Astrocyte of the cerebellum (primary cell): ENCODE results near the gene KIRREL3.
A peak's percentile ranks its signal among the peaks of the same experiment; 100 is the strongest.

Source experiments
- DNase-seq: peaks from one replicate; pipeline ENCODE4 v3.0.0-alpha.2; 2011; ENCODE audit warnings: low read depth
- H3K4me3 ChIP-seq: 2 replicates; pipeline ENCODE4 v1.5.1; 2011; ENCODE audit warnings: mild to moderate bottlenecking, low read depth, low read length, moderate library complexity
- in situ Hi-C: cut with HindIII; loops from 2 replicates; pipeline ENCODE4 v1.10.0; 2017; ENCODE audit warnings: low sequenced_read_pairs
- TF ChIP-seq, protein P1 (sequence below): IDR thresholded peaks from 2 replicates; pipeline ENCODE4 v1.5.1; 2012; ENCODE audit warnings: low read length, low read depth, moderate library complexity, mild to moderate bottlenecking; ENCODE audit errors: missing control alignments

Gene KIRREL3

DNA sequence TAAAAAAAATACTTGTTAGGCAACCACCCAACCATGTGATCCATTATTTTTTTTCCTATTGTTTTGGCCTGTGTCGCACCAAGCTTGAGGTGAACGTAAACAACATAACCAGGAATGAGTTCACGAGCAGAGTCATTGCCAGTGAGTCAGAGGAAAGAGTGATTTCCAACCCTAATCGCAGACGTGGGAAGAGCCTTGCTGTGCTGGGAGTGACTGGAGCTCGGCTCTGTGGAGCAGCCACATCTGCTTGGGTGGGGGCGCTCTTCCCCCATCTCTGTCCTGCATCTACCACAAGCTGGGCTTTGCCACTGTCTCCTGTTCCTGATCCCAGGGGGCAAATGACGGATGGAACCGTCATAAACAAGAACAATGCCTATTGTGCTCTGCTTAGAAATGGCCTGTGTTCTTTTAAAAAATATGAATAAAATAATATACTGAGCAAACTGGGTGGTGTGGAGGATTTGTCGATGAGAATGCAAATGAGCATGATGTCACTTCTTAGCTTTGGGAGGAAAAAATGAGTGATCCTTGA lies 210.0 kb downstream of the KIRREL3 start:
- in situ Hi-C loops = no loop called here
- TF ChIP-seq, protein P1, sequence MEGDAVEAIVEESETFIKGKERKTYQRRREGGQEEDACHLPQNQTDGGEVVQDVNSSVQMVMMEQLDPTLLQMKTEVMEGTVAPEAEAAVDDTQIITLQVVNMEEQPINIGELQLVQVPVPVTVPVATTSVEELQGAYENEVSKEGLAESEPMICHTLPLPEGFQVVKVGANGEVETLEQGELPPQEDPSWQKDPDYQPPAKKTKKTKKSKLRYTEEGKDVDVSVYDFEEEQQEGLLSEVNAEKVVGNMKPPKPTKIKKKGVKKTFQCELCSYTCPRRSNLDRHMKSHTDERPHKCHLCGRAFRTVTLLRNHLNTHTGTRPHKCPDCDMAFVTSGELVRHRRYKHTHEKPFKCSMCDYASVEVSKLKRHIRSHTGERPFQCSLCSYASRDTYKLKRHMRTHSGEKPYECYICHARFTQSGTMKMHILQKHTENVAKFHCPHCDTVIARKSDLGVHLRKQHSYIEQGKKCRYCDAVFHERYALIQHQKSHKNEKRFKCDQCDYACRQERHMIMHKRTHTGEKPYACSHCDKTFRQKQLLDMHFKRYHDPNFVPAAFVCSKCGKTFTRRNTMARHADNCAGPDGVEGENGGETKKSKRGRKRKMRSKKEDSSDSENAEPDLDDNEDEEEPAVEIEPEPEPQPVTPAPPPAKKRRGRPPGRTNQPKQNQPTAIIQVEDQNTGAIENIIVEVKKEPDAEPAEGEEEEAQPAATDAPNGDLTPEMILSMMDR = peak; percentile 31
- H3K4me3 ChIP-seq = no peak overlapping the region
- peak; percentile 83 for DNase-seq

DNA sequence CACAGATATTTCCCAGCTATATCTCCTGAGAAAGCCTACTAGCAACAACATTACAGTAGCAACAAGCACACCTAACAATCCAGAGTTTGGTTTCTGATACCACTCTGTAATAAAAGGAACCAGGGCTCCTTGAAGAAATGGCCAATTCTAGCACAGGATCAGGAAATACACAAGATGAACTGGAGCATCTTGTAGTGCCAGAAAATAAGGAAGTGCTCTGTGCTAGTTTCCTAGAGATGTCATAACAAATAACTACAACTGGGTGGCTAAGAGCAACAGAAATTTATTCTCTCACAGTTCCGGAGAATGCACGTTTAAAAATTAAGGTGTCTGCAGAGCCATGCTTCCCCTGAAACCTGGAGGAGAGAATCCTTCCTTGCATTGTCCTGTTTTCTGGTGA lies 217.8 kb downstream of the KIRREL3 start:
- in situ Hi-C loops = loop anchor here (5.0 kb wide), 1 partner anchor 49 kb away; no protein-coding TSS in a partner anchor

DNA sequence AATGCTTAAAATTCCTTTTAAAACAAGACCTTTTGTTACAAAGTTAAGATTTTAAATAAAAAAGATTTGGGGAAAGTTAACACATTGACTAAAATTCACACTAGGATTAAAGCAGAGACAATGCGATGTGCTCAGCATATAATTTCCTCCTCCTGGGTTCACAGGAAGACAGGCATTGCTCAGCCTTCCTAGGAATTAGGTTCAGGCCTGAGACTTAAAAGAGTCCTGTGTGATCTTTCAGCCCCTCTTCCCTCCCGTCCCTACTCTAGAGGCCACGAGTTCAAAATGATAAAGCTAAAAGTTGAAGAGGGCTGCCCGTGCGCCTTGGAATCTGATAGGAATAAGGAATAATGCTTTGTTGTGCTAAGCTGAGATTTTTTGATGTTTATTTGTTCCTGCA lies 218.6 kb downstream of the KIRREL3 start:
- TF ChIP-seq, protein P1 = no peak
- H3K4me3 ChIP-seq = no peak overlapping the region
- no peak for DNase-seq
- in situ Hi-C loops = loop anchor here (5.0 kb wide), 1 partner anchor 50 kb away; no protein-coding TSS in a partner anchor

More for the DNA sequence above, 217.8 kb downstream of the KIRREL3 start:
- TF ChIP-seq, protein P1 = no peak
- DNase-seq = no peak
- no peak overlapping the region for H3K4me3 ChIP-seq

DNA sequence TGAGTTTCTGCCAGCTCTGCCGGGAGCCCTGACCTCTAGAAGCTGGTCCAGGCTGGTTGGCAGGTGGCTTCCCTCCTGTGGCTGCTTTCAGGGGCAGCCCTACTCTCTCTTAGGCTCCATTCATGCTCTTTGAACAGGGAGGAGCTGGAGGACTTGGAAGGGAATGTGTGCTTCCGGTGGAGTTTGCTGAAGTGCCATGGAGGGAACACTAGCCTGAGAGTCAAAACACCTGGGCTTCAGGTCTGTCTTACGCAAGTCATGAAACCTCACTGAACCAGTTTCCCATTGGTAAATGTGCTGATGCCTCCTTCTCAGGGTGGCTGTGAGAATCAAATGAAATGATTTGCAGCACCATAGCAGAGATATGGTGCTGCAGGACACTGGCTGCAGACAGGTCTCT lies 224.5 kb downstream of the KIRREL3 start:
- DNase-seq = no peak
- TF ChIP-seq, protein P1 = no peak
- H3K4me3 ChIP-seq = no peak overlapping the region
- in situ Hi-C loops = no loop called here

DNA sequence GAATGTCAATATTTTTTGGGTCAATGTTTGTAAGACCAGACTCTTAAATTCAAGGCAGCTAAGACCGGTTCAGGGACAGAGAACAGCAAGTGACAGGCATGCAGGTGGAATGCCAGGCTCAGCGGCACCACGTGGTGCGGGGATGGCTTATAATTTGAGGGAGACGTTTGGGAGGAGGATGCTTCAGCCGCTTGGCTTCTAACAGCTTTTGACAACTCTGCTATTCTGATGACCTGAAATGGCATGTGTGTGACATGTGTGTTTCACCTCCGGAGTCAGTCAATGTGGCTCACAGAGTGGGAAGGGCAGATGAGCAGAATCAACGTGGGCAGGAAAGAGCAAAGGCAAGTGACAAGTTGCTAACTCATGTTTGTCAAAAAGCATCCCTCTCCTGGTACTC lies 228.3 kb downstream of the KIRREL3 start:
- DNase-seq = no peak
- H3K4me3 ChIP-seq = no peak overlapping the region
- in situ Hi-C loops = no loop called here
- TF ChIP-seq, protein P1 = no peak

DNA sequence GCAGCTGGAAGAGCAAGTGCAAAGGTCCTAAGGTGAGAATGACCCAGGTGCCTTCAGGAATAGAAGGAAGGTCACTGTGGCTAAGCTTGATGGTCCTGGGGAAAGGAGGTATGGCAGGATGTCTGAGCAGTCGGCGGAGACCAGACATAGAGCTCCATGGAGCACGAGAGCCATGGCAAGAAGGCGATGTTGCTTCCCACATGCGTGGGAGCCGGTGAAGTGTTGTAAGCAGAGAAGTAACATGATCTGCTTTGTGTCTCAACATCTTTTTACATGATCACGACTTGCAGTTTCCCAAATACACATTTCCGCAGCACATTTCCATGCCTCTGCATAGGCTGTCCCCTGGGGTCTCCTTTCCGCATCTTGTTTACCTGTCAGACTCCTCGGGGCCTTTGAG lies 231.9 kb downstream of the KIRREL3 start:
- H3K4me3 ChIP-seq = no peak overlapping the region
- DNase-seq = no peak
- in situ Hi-C loops = no loop called here
- TF ChIP-seq, protein P1 = no peak

DNA sequence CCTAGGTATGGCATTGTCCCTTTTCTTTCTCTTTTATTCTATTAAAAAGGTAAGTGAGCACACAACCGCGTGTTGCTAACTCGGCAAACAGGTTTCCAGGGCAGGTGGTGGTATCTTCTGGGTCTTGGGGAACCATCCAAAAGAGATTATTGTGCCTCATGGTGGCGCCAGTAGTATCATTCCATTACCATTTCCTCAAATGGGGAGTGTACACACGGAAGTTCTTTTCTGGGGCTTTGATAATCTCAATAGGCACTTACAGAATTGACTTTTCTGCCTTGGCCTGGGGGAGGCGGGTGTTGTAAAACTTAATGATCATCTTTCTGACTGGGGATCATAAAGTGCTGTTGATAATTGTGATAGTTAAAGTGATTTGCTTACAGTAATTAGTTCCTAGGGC lies 234.1 kb downstream of the KIRREL3 start:
- in situ Hi-C loops = no loop called here
- DNase-seq = no peak
- H3K4me3 ChIP-seq = no peak overlapping the region
- TF ChIP-seq, protein P1 = no peak
